Gastrocnemius medialis (tissue), 4 donors: ENCODE data around the gene AGAP1.

Experiments used
- CTCF ChIP-seq, 5 experiments: fragments of 450-650 bp in 3 of 5; fragments of 200-600 bp in 2 of 5; sonication (generic) in 2 of 5; IDR thresholded peaks in 4 of 5; conservative IDR thresholded peaks in 1 of 5; 1 replicate in 4 of 5; 2 replicates in 1 of 5; pipeline ENCODE4 v1.5.1; 2016 to 2019; ENCODE audit warnings: antibody characterized with exemption in 5 of 5, mild to moderate bottlenecking in 3 of 5, moderate library complexity in 3 of 5
- POLR2A ChIP-seq, 2 donors: fragments of 450-650 bp; IDR thresholded peaks; one replicate each; pipeline ENCODE4 v1.6.1; 2017; ENCODE audit warnings: antibody characterized with exemption in 2 of 2, mild to moderate bottlenecking in 2 of 2, moderate library complexity in 2 of 2

DNA sequence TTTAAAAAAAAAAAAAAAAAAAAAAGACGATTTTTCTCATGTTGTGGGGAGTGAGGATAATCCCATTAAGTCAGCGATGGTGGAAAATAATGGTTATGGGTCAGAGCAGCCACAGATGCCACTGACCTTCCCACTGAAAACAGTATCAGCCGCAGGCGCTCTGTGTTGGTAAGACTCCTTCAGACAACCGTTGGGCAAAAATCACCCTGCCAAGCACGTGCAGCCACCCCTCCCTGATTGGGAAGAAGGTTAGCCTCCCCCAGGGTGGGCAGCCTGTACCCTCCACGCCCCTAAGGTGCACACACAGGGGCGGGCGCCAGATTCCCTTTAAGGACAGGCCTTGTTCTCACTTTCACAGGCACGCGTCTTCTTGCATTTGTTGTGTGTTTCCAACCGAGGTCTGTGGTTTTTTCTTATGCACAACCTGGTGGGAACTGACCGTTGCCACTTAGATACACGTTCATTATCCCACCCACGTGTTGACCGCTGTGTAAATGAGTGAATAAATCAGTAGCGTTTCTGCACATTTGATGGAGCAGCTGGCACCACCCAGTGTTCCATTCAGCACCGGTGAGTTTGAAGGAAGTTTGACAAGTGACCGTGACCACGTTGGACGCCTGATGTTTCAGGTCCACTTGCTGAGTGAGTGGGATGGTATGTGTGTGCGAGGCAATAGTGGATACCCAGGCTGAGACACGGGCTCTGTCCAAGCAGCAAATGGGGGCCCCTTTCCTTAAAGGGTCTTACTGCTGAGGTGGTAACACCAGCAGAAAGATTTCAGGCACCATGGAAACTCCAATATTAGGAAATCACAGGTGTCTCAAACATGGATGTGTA lies 476.6 kb downstream of the AGAP1 start:
- TF ChIP-seq POLR2A (IDR thresholded peaks at IDR 0.05) (no peak), CTCF (IDR thresholded peaks at IDR 0.05 in 4 of 5, conservative IDR thresholded peaks at IDR 0.05 in 1 of 5) (no peak)
